ENCODE results near the gene C2CD4B.

The C2CD4B gene

DNA sequence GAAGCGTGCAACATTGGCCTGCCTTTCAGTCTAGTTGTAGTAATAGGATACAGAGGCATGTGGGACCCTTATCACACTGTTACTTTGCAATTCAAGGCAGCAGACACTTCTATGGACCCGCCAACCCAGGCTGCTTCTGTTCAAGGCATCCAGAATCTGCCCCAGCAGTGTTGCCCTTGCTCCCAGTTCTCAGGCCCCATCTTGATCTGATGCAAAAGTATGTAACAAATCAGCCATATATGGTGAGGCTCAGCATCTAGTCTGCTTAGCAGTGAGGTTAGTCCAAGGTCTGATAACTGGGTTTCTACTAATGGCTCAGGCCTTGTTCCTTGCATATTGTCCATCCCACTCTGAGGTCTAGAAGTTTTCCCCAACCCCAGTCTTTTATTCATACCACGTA is 17.9 kb downstream of the C2CD4B start:
- DNase-seq: no peak

GRCh38 chr15:62145015-62145735 is 19.9 kb downstream of the C2CD4B start:
- DNase-seq: no peak

GRCh38 chr15:62142736-62143135 is 22.3 kb downstream of the C2CD4B start:
- no peak for DNase-seq

DNA sequence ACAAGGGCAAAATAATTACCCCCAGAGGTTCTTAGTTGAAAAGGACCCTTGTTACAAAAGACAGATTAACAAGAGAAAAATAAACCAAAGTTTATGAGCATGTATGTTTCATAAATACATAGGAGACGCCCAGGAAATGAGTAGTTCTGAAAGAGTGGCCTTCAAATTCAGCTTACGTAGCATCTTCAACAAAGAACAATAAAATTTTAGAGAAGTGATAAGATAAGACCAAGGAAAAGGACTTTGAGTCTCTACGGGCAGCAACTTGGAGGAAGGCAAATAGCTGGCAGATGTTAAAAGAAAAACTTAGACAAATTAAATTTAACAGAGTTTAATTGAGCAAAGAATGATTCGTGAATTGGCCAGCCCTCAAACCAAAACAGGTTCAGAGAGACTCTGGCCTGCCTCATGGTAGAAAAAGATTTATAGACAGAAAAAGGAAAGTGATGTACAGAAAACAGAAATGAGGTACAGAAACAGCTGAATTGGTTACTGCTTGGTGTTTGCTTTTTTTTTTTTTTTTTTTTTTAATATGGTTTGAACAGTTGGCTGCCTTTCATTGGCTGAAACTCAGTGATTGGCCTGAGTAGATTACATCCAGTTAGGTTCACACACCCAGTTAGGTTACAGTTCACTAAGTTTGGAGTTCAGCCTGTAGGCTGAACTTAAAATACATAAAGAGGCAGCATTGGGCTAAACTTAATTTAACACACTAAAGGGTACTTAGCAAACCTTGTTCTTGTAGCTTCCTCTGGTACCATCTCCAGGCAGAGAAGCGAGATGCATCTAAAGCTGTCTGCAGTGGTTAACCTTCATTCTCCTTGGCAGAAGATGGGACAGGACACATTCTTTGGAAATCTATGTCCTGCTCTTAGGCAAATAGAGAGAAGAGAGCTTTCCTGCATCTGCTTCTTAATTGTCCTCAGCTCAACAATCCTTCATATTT is 23.2 kb downstream of the C2CD4B start:
- DNase-seq: no peak

DNA sequence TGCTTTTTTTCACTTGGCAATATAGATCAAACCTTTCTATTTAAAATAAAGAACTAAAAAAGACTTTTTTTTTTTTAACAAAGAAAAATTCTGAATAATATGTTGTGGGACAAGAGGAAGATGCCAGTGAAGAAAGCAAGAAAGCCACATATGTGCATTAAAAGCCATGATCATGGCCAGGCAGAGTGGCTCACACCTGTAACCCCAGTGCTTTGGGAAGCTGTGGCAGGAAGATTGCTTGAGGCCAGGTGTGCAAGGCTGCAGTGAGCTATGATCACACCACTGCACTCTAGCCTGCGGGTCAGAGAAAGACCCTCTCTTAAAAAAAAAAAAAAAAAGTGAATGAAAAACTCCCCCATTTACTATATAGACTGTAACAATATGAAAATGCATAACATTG is 23.9 kb downstream of the C2CD4B start:
- DNase-seq: no peak

DNA sequence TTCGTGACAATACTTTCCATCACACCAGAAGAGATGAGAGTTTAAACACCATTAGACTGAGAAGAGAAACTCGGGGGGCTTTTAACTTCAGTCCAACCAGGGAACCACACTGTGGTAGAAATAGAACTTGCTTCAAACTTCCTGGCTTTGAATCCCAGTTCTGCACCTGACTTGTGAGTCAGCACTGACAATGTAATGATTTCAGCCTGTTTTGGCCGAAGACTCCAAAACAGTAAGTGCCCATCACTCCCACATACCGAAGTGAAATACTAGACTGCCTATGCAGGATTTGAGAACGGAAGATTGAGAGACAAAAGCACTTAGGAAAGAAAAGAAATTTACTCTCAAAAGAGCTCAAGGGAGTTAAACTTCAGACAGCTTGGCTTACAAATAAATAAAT is 27.0 kb downstream of the C2CD4B start:
- no peak for DNase-seq

DNA sequence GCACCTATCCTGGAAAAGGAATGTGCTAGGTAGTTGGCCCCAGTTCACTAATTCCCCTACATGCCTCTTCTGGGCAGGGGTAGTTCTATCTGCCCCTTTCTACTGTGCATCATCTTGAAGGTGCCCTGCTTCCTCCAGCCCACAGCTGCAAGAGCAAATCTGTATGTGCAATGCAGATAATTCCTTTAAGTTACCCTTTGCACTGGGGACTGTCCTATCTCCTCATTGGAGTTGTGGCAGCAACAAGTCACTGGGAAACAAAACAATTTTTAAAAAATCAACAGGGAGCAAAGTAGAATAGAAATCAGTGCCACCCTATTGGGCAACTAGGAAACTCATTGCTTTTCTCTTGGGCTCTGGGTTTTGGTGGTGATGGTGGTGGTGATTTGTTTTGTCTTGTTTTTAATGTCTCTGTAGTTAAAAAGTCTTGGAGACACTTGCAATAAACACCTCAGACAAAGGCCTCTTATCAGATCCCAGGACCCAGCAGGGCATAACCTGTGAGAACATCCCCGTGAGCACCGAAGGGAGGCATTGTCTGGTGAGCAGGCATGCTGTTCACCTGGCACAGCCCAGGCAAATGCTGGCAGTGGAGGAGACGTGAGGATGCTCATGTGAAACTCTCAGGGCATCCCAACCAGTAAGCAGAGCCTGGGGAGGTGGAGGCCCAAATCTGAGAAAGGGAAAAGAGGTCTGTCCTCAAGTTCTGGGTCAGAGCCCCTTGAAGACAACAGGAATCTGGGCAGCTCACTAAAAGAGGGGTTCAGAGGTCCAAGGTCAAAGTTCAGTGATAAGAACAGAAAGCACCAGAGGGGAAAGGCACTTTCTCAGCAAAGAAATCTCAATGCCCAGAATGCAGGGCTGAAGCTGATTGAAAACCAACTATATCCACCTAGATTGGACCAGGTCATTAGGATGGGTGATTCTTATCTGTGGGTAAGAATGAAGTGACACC is 27.9 kb downstream of the C2CD4B start:
- DNase-seq: no peak

GRCh38 chr15:62135532-62136134 is 29.5 kb downstream of the C2CD4B start:
- DNase-seq: no peak

GRCh38 chr15:62133141-62133540 is 31.9 kb downstream of the C2CD4B start:
- DNase-seq: no peak

GRCh38 chr15:62128916-62129315 is 36.2 kb downstream of the C2CD4B start:
- no peak for DNase-seq

- no peak for DNase-seq
Measured at GRCh38 chr15:62126364-62126763, 38.7 kb downstream of the C2CD4B start.

GRCh38 chr15:62125773-62126172 is 39.3 kb downstream of the C2CD4B start:
- no peak for DNase-seq

GRCh38 chr15:62124973-62125303 is 40.1 kb downstream of the C2CD4B start:
- DNase-seq: no peak

DNA sequence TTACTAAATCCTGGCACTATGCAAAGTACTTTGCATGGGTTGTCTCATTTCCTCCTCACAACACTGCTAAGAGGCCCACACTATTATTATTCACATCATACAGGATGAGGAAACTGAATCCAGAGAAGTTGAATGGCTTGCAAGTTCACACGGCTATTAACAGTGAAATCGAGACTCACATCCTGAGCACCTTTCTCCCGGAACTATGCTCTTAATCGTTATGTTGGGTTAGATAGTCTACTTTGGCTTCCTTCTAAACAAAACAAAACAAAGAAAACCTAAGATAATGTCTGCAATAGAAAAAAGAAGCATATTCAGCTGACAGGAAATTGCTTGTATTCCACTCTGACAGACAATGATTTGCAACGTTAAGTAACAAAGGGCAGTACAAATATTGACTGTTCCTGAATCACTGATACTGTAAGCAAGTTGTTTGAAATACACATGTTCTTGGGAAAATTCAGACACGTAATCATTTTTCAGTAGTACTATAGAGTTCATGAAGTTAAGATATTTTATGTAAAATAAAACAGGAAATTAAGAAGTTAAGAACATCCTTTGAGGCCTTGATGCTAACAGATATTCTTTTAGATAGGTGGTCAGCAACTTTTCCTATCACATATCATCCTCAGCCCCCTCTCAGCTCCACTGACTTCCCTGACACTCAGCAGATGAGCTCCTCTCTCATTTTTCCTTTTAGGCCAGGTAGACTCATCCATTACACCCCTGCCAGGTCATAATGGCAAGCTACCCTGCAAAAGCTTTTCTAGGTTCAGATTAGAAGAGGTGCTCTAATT is 40.7 kb downstream of the C2CD4B start:
- no peak for DNase-seq

- DNase-seq: no peak
Measured at GRCh38 chr15:62122249-62122648, 42.8 kb downstream of the C2CD4B start.

GRCh38 chr15:62121273-62122015 is 43.6 kb downstream of the C2CD4B start:
- no peak for DNase-seq

- DNase-seq: no peak
Measured at GRCh38 chr15:62120776-62121175, 44.3 kb downstream of the C2CD4B start.

- no peak for DNase-seq
Measured at GRCh38 chr15:62119874-62120273, 45.2 kb downstream of the C2CD4B start.

- DNase-seq: peak in 1 of 2 experiments; percentile 18
Measured at GRCh38 chr15:62119227-62119864, 45.7 kb downstream of the C2CD4B start.

DNA sequence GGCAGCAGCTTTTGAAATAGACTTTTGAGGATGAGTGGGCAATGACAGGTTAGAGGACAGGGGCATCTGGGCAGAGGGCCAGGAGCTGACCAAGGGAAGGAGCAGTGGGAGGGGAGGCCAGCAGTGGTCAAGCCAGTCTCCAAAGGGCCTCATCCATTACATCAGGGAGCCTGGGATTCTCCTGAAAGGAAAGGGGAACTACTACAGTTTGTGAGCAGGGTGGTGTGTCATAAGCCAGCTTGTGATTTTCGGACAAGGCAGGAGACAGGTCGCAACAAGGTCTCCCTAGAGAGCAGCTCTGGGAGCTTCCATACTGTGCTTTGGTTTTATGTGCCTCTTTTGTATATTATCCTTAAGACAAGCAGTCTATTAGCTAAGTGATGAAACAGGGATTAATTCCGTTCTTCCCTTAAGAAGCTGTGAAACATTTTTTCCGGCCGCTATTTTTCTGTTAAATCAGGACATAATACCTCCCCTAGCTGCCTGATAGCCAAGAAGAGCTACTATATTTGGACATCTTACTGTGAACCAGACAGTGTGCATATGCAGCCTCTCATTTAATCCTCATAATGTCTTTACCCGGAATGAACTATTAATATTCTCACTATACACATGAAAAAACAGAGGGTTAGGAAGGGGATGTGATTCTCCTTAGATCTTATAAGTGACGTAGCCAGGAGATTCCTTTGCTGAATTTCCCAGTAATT is 46.4 kb downstream of the C2CD4B start:
- no peak for DNase-seq
